A673 (cell line): ENCODE measurements around the gene WTAP.

Experiments used
- EZH2 ChIP-seq: fragments of 200-600 bp; sonication (generic); IDR thresholded peaks from 2 replicates; pipeline ENCODE4 v1.6.1; 2017; ENCODE audit warnings: borderline replicate concordance, low read depth, mild to moderate bottlenecking, mixed read lengths, antibody characterized with exemption, low read length; ENCODE audit not compliant: poor library complexity, severe bottlenecking
- TF ChIP-seq, protein P1 (sequence below): fragments of 300-800, 200-600 bp; sonication (generic); conservative IDR thresholded peaks from 2 replicates; pipeline ENCODE4 v1.5.1; 2017; ENCODE audit warnings: low read depth, mild to moderate bottlenecking, antibody characterized with exemption, low read length, moderate library complexity, mixed read lengths

DNA sequence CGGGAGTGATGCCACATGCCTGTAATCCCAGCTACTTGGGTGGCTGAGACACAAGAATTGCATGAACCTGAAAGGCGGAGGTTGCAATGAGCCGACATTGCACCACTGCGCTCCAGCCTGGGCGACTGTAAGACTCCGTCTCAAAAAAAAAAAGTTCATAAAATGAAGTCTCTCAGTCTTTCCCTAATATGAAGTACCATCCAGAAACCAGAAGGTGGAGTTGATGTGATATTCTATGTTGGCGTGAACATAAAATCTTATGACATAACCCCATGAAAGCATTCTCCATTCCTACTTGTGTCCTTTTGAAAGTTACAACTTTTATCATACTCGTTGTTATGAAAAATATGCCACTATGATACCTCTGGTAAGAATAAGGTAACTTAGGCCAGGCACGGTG lies 40.0 kb upstream of the WTAP start:
- TF ChIP-seq, protein P1, sequence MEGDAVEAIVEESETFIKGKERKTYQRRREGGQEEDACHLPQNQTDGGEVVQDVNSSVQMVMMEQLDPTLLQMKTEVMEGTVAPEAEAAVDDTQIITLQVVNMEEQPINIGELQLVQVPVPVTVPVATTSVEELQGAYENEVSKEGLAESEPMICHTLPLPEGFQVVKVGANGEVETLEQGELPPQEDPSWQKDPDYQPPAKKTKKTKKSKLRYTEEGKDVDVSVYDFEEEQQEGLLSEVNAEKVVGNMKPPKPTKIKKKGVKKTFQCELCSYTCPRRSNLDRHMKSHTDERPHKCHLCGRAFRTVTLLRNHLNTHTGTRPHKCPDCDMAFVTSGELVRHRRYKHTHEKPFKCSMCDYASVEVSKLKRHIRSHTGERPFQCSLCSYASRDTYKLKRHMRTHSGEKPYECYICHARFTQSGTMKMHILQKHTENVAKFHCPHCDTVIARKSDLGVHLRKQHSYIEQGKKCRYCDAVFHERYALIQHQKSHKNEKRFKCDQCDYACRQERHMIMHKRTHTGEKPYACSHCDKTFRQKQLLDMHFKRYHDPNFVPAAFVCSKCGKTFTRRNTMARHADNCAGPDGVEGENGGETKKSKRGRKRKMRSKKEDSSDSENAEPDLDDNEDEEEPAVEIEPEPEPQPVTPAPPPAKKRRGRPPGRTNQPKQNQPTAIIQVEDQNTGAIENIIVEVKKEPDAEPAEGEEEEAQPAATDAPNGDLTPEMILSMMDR, result no peak; the same call in 1 of the 2 replicates
- no peak for TF ChIP-seq EZH2
